Measurements from ENCODE around the gene MED16. TPM values are rescaled to one million over a fixed set of nuclear protein-coding genes. Genes with fewer than 3 reads are reported as not detected.

Gene MED16
- total RNA-seq, 2 experiments from 2014 or later, result 25.8 to 30.1 TPM

- peaks cover 67% of the 10 kb centered on the region for H3K36me3 ChIP-seq (ENCODE audit: insufficient read depth, low read length)
- no peak for DNase-seq
- peaks cover 4% of the 10 kb centered on the region for H3K4me1 ChIP-seq (ENCODE audit: insufficient read depth, low read length)
- H3K4me1 Mint-ChIP-seq (ENCODE audit: low read depth), result peaks cover 7% of the 10 kb centered on the region
- H3K4me3 Mint-ChIP-seq, result no peak overlapping the region
- no peak overlapping the region for H3K27ac ChIP-seq (ENCODE audit: low read depth in 1 of 2, low read length in 2 of 2)
- ChIA-PET CTCF (no interaction called here), POLR2A (no interaction called here)
- no peaks in the 10 kb centered on the region for H3K27me3 Mint-ChIP-seq
- no peak overlapping the region for H3K27ac Mint-ChIP-seq
- ATAC-seq (ENCODE audit: poor library complexity), result no peak
- H3K9me3 Mint-ChIP-seq, result no peaks in the 10 kb centered on the region
- intact Hi-C loops (cut with DNase I, micrococcal nuclease), result no loop called here
- no peaks in the 10 kb centered on the region for H3K9me3 ChIP-seq (ENCODE audit: control insufficient read depth in 1 of 2, insufficient read depth in 1 of 2, low read length in 2 of 2)
- no peak overlapping the region for H3K4me3 ChIP-seq (ENCODE audit: low read length)
- peaks cover 55% of the 10 kb centered on the region for H3K36me3 Mint-ChIP-seq (ENCODE audit: low read depth)
- H3K27me3 ChIP-seq (ENCODE audit: control insufficient read depth in 1 of 2, insufficient read depth in 2 of 2, low read length in 2 of 2), result no peaks in the 10 kb centered on the region
- TF ChIP-seq CTCF (IDR thresholded peaks at IDR 0.05), result no peak
These were observed 8.4 kb downstream of the MED16 start for GRCh38 chr19:884420-885211.

GRCh38 chr19:883661-884211 is 9.3 kb downstream of the MED16 start:
- no peak for ATAC-seq (ENCODE audit: poor library complexity)
- no peaks in the 10 kb centered on the region for H3K27me3 ChIP-seq (ENCODE audit: control insufficient read depth in 1 of 2, insufficient read depth in 2 of 2, low read length in 2 of 2)
- no peak for TF ChIP-seq CTCF (IDR thresholded peaks at IDR 0.05)
- H3K4me1 ChIP-seq (ENCODE audit: insufficient read depth, low read length), result peaks cover 1% of the 10 kb centered on the region
- no peak overlapping the region for H3K27ac ChIP-seq (ENCODE audit: low read depth in 1 of 2, low read length in 2 of 2)
- intact Hi-C loops (cut with DNase I, micrococcal nuclease), result no loop called here
- no peak overlapping the region for H3K4me3 ChIP-seq (ENCODE audit: low read length)
- Mint-ChIP-seq H3K4me1 (ENCODE audit: low read depth) (peaks cover 2% of the 10 kb centered on the region), H3K4me3 (no peak overlapping the region), H3K36me3 (ENCODE audit: low read depth) (peaks cover 47% of the 10 kb centered on the region), H3K27ac (no peak overlapping the region), H3K27me3 (no peaks in the 10 kb centered on the region), H3K9me3 (no peaks in the 10 kb centered on the region)
- ChIA-PET POLR2A (no interaction called here), CTCF (no interaction called here)
- DNase-seq, result no peak
- H3K36me3 ChIP-seq (ENCODE audit: insufficient read depth, low read length), result peaks cover 61% of the 10 kb centered on the region
- no peaks in the 10 kb centered on the region for H3K9me3 ChIP-seq (ENCODE audit: control insufficient read depth in 1 of 2, insufficient read depth in 1 of 2, low read length in 2 of 2)

GRCh38 chr19:882871-883497 is 10.0 kb downstream of the MED16 start:
- H3K4me1 Mint-ChIP-seq (ENCODE audit: low read depth), result no peaks in the 10 kb centered on the region
- no peak for TF ChIP-seq CTCF (IDR thresholded peaks at IDR 0.05)
- Histone ChIP-seq H3K4me3 (ENCODE audit: low read length) (no peak overlapping the region), H3K27me3 (ENCODE audit: control insufficient read depth in 1 of 2, insufficient read depth in 2 of 2, low read length in 2 of 2) (no peaks in the 10 kb centered on the region), H3K4me1 (ENCODE audit: insufficient read depth, low read length) (no peaks in the 10 kb centered on the region), H3K36me3 (ENCODE audit: insufficient read depth, low read length) (peaks cover 57% of the 10 kb centered on the region), H3K9me3 (ENCODE audit: control insufficient read depth in 1 of 2, insufficient read depth in 1 of 2, low read length in 2 of 2) (no peaks in the 10 kb centered on the region), H3K27ac (ENCODE audit: low read depth in 1 of 2, low read length in 2 of 2) (no peak overlapping the region)
- no peaks in the 10 kb centered on the region for H3K27me3 Mint-ChIP-seq
- H3K9me3 Mint-ChIP-seq, result no peaks in the 10 kb centered on the region
- ChIA-PET CTCF (no interaction called here), POLR2A (interaction anchor here (1.5 to 1.6 kb wide), 2 partner anchors 10 to 26 kb away, joined by 4 to 5 read pairs; partner anchors contain the start of genes MED16 and RNU6-9)
- H3K36me3 Mint-ChIP-seq (ENCODE audit: low read depth), result peaks cover 40% of the 10 kb centered on the region
- no peak for ATAC-seq (ENCODE audit: poor library complexity)
- H3K4me3 Mint-ChIP-seq, result no peak overlapping the region
- no peak for DNase-seq
- no peak overlapping the region for H3K27ac Mint-ChIP-seq
- intact Hi-C loops (cut with DNase I, micrococcal nuclease), result no loop called here

Measured in CD4-positive, alpha-beta T cell (primary cell).